ENCODE measurements around the gene ENPEP. TPM values are rescaled to one million over a fixed set of nuclear protein-coding genes. Genes with fewer than 3 reads are reported as not detected.

The ENPEP gene
- total RNA-seq, 2 experiments from 2014 or later, result not detected

DNA sequence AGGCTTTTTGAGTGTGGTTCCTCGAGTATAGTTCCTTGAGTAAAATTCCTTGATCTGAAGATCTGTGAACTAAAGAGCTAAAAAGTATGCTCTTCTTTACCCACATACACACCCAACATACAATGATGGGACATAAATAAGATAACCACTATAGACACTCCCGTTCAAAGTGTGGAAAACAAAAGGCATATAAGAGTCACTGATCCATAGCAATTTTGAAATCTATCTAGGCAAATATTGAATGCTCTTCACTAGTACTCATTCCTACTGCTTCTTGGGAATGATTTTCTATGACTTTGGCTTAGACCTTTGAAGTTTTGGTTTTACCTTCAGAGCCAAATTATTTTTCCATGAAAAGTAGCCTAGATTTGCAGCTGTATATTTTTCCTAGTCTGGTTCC is 120.5 kb downstream of the ENPEP start:
- no peak for DNase-seq
- H3K9me3 Mint-ChIP-seq, result peaks cover 10% of the 10 kb centered on the region
- CTCF ChIA-PET, result no interaction called here
- H3K27ac Mint-ChIP-seq, result no peak overlapping the region
- intact Hi-C loops (cut with micrococcal nuclease), result no loop called here
- POLR2A ChIA-PET, result no interaction called here
- H3K27me3 Mint-ChIP-seq, result peaks cover 20% of the 10 kb centered on the region
- H3K36me3 Mint-ChIP-seq, result no peaks in the 10 kb centered on the region
- no peaks in the 10 kb centered on the region for H3K4me1 Mint-ChIP-seq (ENCODE audit: low read depth)
- no peak overlapping the region for H3K4me3 Mint-ChIP-seq

DNA sequence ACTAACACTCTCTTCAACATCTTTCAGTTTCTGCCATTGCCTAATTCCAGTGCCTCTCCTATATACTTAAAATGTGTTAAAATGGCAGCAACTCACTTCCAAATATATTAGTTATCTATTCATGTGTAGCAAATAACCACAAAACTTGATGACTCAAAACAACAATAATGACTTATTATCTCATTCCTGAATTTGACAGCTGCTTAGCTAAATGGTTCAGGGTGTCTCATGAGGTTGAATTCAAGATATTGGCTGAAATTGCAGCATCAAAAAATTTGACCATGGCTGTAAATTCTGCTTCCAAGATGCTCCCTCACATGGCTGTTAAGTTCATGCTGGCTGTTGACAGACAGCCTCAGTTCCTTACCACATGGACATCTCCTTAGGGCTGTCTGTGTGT is 121.6 kb downstream of the ENPEP start:
- Mint-ChIP-seq H3K36me3 (no peaks in the 10 kb centered on the region), H3K4me3 (no peak overlapping the region), H3K9me3 (peaks cover 10% of the 10 kb centered on the region), H3K27me3 (peaks cover 20% of the 10 kb centered on the region), H3K27ac (no peak overlapping the region), H3K4me1 (ENCODE audit: low read depth) (no peaks in the 10 kb centered on the region)
- ChIA-PET POLR2A (no interaction called here), CTCF (no interaction called here)
- intact Hi-C loops (cut with micrococcal nuclease), result no loop called here
- no peak for DNase-seq

DNA sequence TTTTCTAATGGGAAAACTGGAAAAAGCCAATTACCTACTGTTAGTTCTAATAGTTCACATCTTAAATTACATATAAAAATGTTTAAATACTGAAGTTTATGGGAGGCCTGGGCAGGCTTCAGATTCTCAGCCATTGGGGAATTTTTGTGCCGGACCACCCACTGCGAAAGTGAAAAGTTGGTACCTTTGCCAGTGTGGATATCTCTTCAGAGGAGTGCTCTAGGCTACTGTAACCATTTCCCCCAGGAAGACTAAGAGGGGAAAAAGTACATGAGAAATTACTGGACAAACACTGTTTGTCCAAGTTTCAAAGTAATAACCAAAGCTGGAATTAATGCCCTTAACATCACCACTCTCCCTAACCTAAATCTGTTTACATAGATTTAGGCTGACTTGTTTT is 126.1 kb downstream of the ENPEP start:
- CTCF ChIA-PET, result no interaction called here
- Mint-ChIP-seq H3K36me3 (no peaks in the 10 kb centered on the region), H3K4me3 (no peak overlapping the region)

GRCh38 chr4:110605077-110605476 is 129.1 kb downstream of the ENPEP start:
- ChIA-PET CTCF (no interaction called here), POLR2A (no interaction called here)
- Mint-ChIP-seq H3K9me3 (no peaks in the 10 kb centered on the region), H3K36me3 (no peaks in the 10 kb centered on the region), H3K27me3 (peaks cover 32% of the 10 kb centered on the region), H3K27ac (no peak overlapping the region), H3K4me3 (no peak overlapping the region), H3K4me1 (ENCODE audit: low read depth) (no peaks in the 10 kb centered on the region)
- no peak for DNase-seq
- intact Hi-C loops (cut with micrococcal nuclease), result no loop called here

More for the DNA sequence above, 126.1 kb downstream of the ENPEP start:
- Mint-ChIP-seq H3K4me1 (ENCODE audit: low read depth) (no peaks in the 10 kb centered on the region), H3K27ac (no peak overlapping the region), H3K27me3 (peaks cover 21% of the 10 kb centered on the region), H3K9me3 (no peaks in the 10 kb centered on the region)
- DNase-seq, result no peak
- POLR2A ChIA-PET, result no interaction called here
- intact Hi-C loops (cut with micrococcal nuclease), result no loop called here

DNA sequence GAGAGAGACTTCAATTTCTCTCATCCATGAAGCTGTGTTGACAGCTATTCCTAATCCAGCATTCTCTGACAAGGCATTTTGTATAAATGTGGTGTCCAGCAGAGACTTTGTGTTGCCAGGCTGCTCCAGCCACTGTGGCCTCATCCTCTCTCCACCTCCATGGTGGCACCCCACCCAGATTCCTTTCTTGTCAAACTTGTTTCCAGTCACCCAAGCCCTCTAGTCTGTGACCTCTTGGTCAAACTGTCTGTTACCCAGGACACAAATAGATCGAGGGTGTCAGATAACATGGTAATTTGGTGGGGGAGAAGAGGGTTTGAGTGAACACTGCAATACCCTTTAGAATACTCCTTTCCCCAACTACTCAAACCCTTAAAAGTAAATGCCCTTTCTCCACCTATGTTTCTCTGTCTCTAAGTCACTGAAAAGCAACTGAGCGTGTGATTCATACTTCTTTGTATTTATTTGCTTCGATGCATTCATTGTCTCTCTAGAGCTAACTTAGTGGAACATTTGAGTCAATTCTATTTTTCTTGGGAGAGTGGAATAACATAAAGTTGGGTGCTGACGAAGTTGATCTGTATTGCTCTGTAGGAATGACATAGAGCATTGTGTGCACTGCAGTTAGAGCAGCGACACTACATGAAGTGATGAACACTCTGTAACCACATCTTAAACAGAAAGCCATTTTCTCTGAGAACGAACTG is 133.2 kb downstream of the ENPEP start:
- intact Hi-C loops (cut with micrococcal nuclease), result no loop called here
- no peaks in the 10 kb centered on the region for H3K4me1 Mint-ChIP-seq (ENCODE audit: low read depth)
- POLR2A ChIA-PET, result no interaction called here
- H3K36me3 Mint-ChIP-seq, result no peaks in the 10 kb centered on the region
- peaks cover 56% of the 10 kb centered on the region for H3K27me3 Mint-ChIP-seq
- H3K4me3 Mint-ChIP-seq, result no peak overlapping the region
- H3K9me3 Mint-ChIP-seq, result no peaks in the 10 kb centered on the region
- no peak overlapping the region for H3K27ac Mint-ChIP-seq
- no peak for DNase-seq
- CTCF ChIA-PET, result no interaction called here

GRCh38 chr4:110610620-110610939 is 134.6 kb downstream of the ENPEP start:
- Mint-ChIP-seq H3K9me3 (no peaks in the 10 kb centered on the region), H3K36me3 (no peaks in the 10 kb centered on the region), H3K27ac (no peak overlapping the region), H3K4me3 (no peak overlapping the region), H3K27me3 (peaks cover 67% of the 10 kb centered on the region), H3K4me1 (ENCODE audit: low read depth) (peaks cover 3% of the 10 kb centered on the region)
- no peak for DNase-seq
- CTCF ChIA-PET, result no interaction called here
- intact Hi-C loops (cut with micrococcal nuclease), result no loop called here
- POLR2A ChIA-PET, result no interaction called here

DNA sequence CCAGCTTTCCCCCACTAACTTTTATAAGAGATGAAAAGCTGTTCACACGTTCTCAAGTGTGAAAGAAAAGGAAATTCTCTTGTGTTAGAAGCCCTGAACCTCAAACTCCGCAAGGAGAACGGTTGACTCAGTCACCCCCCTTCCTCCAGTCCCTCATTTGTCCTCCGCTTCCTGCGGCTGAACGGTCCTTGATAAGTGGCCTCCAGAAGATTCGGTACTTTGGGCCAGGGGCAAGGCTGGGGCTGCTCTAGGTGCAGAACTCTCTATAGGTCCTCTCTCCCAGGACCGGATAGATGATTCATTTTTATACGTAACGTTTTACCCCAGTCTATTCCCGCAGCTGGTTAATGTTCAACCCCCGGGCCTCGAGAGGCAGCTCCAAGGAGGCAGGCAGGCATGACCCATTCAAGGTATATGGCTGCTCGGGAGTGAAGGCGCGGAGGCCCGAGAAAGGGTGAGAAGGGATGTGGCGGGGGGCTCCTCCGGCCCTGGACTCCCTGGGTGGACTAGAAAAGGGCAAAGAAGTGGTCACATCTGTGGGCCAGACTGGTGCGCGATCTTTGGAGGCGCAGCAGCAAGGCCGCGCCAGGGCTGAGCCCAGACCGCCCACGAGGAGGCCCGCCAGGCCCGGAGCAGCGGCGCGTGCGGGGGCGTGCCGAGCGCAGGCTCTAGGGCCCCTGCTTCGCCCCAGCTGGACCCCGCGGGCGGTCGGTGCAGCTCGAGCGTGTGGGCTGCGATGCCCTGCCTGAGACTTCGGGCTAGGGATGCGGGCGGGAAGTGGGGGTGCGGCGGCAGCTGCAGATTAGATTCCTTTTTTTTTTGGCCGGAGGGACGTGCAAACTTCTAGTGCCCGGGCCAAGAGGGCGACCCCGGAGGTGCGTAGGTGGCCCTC is 135.2 kb downstream of the ENPEP start:
- ChIA-PET CTCF (no interaction called here), POLR2A (no interaction called here)
- no peaks in the 10 kb centered on the region for H3K9me3 Mint-ChIP-seq
- H3K4me1 Mint-ChIP-seq (ENCODE audit: low read depth), result peaks cover 7% of the 10 kb centered on the region
- H3K27ac Mint-ChIP-seq, result no peak overlapping the region
- H3K4me3 Mint-ChIP-seq, result no peak overlapping the region
- intact Hi-C loops (cut with micrococcal nuclease), result no loop called here
- no peaks in the 10 kb centered on the region for H3K36me3 Mint-ChIP-seq
- DNase-seq, result no peak
- peaks cover 72% of the 10 kb centered on the region for H3K27me3 Mint-ChIP-seq

- no peak overlapping the region for H3K27ac Mint-ChIP-seq
- DNase-seq, result no peak
- intact Hi-C loops (cut with micrococcal nuclease), result loop anchor here (2.0 kb wide), 1 partner anchor 19 kb away; no protein-coding TSS in a partner anchor
- peaks cover 78% of the 10 kb centered on the region for H3K27me3 Mint-ChIP-seq
- ChIA-PET CTCF (no interaction called here), POLR2A (no interaction called here)
- no peaks in the 10 kb centered on the region for H3K36me3 Mint-ChIP-seq
- H3K9me3 Mint-ChIP-seq, result no peaks in the 10 kb centered on the region
- H3K4me1 Mint-ChIP-seq (ENCODE audit: low read depth), result peaks cover 10% of the 10 kb centered on the region
- no peak overlapping the region for H3K4me3 Mint-ChIP-seq
Observed at GRCh38 chr4:110611968-110612447, 136.1 kb downstream of the ENPEP start.

DNA sequence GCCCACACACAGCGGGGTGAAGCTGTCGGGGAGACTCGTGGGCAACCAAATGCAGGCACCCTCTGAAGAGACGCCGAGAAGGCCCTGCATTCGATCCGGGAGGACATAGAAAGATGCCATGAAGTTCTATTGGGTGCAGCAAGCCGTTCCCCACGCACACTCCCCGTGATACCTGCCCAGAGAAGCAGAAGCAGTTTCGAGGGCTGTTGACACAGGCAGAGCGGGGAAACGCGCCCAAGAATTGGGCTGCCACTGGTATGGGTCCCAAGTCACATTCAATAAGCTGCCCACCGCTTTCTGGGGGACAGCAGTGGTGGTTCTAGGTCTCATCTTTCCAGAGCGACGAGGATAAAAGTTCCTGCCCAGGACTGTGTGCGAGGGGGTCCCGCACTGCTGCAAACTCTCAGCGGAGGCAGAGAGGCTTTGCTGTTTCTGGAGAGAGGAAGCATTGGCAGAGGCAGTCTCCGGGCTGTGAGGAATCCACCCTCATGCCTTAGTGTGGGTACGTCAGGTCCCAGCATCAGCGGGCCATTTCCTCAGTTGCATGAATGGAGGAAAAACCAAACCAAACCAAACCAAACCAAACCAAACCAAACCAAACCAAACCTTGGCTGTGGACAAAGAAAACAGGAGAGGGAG is 136.8 kb downstream of the ENPEP start:
- Mint-ChIP-seq H3K36me3 (peaks cover under 1% of the 10 kb centered on the region), H3K27ac (no peak overlapping the region), H3K27me3 (peaks cover 84% of the 10 kb centered on the region), H3K4me1 (ENCODE audit: low read depth) (peaks cover 10% of the 10 kb centered on the region), H3K9me3 (no peaks in the 10 kb centered on the region), H3K4me3 (no peak overlapping the region)
- ChIA-PET CTCF (no interaction called here), POLR2A (no interaction called here)
- intact Hi-C loops (cut with micrococcal nuclease), result loop anchor here (2.0 kb wide), 1 partner anchor 18 kb away; no protein-coding TSS in a partner anchor
- DNase-seq, result no peak

- no peaks in the 10 kb centered on the region for H3K9me3 Mint-ChIP-seq
- intact Hi-C loops (cut with micrococcal nuclease), result loop anchor here (2.0 kb wide), 1 partner anchor 17 kb away; no protein-coding TSS in a partner anchor
- H3K27me3 Mint-ChIP-seq, result peaks cover 84% of the 10 kb centered on the region
- peaks cover 7% of the 10 kb centered on the region for H3K36me3 Mint-ChIP-seq
- peaks cover 15% of the 10 kb centered on the region for H3K4me1 Mint-ChIP-seq (ENCODE audit: low read depth)
- no peak overlapping the region for H3K4me3 Mint-ChIP-seq
- POLR2A ChIA-PET, result no interaction called here
- CTCF ChIA-PET, result no interaction called here
- H3K27ac Mint-ChIP-seq, result no peak overlapping the region
- DNase-seq, result no peak
Observed at GRCh38 chr4:110613745-110614144, 137.8 kb downstream of the ENPEP start.

DNA sequence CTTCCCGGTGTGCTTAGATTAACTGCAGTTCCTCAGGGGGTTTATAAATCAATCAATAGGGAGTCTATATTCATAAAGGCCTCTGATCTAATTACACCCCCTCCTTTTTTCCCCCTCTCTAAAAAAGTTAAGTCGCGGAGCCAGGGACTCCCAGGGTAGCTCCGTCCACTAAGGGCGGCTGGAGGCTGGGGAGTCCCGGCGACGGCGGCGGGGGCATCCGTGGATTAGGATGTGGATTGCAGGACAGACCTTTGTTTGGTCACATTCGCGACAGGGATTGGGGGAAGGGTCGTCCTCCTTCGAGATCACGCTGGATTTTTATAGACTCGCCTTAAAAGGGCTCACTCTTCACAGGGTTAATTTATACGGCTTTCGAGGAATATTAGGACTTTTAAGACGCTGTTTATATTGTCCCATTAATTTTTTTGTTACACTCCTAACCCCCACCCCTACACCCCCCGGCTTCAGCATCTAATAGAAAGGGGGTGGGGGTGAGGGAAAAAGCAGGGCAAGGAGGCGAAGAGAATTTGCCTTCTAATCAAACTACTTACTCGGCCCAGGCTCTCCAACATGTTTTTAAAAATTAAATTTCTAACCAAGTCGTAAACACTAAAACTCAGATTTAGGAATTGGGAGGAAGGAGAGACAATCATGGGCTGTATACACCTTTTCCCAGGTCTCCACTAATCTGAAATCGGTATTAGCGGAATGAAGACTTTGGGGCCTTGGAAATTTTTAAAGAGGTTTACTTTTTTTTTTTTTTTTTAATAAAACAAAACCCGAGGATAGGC is 138.4 kb downstream of the ENPEP start:
- CTCF ChIA-PET, result no interaction called here
- Mint-ChIP-seq H3K36me3 (peaks cover 10% of the 10 kb centered on the region), H3K9me3 (no peaks in the 10 kb centered on the region), H3K4me3 (no peak overlapping the region), H3K4me1 (ENCODE audit: low read depth) (peaks cover 15% of the 10 kb centered on the region), H3K27me3 (peaks cover 85% of the 10 kb centered on the region), H3K27ac (no peak overlapping the region)
- no peak for DNase-seq
- intact Hi-C loops (cut with micrococcal nuclease), result no loop called here
- POLR2A ChIA-PET, result no interaction called here

All from activated CD4-positive, alpha-beta memory T cell treated with anti-CD3 and anti-CD28 coated beads for 36 hours (primary cell).